PC-3 (cell line): ENCODE results near the gene HMCN1. TPM values are rescaled to one million over a fixed set of nuclear protein-coding genes. Genes with fewer than 3 reads are reported as not detected.

ENCODE experiments used
- ATAC-seq: fragments of 200-7000 bp; cut with Tn5 transposase; 2 replicates; pipeline ENCODE4 v1.9.1; 2020; ENCODE audit warnings: mild to moderate bottlenecking, moderate library complexity
- BruUV-seq: library from RNA; stranded (reverse); fragments of 400-500 nt; replicated peaks from 2 replicates; lab custom pipeline; 2021; lab: Mats Ljungman, UMichigan
- CTCF ChIA-PET: fragments of 300-600 bp; sonication (Branson Sonifier 250); formaldehyde crosslinking; loops from one replicate; lab custom pipeline; 2022; ENCODE audit warnings: antibody characterized with exemption; lab: Charles Lee
- POLR2A ChIA-PET: fragments of 300-600 bp; sonication (Branson Sonifier 250); formaldehyde crosslinking; loops from one replicate; lab custom pipeline; 2022; ENCODE audit warnings: antibody characterized with exemption; ENCODE audit not compliant: unreplicated experiment; lab: Charles Lee
- DNase-seq: peaks from one replicate; pipeline ENCODE4 v3.0.0-alpha.2; 2015
- H2AFZ ChIP-seq: fragments of 300-600 bp; sonication (generic); 2 replicates; pipeline ENCODE4 v1.6.0; 2016; ENCODE audit warnings: antibody characterized with exemption, low read length
- H3F3A ChIP-seq: fragments of 300-600 bp; sonication (generic); one replicate; pipeline ENCODE4 v1.6.0; 2017; ENCODE audit warnings: antibody characterized with exemption, low read length, control low read depth, mild to moderate bottlenecking; ENCODE audit not compliant: unreplicated experiment
- H3K27ac ChIP-seq: fragments of 300-600 bp; sonication (generic); 2 replicates; pipeline ENCODE4 v1.5.1; 2016; ENCODE audit warnings: mild to moderate bottlenecking, low read length
- H3K27me3 ChIP-seq: fragments of 300-600 bp; sonication (generic); 2 replicates; pipeline ENCODE4 v1.6.1; 2016; ENCODE audit warnings: low read length, mixed read lengths
- H3K36me3 ChIP-seq: fragments of 300-600 bp; sonication (generic); 2 replicates; pipeline ENCODE4 v1.6.1; 2016; ENCODE audit warnings: low read depth, mixed run types, low read length, mixed read lengths
- H3K4me1 ChIP-seq: fragments of 300-600 bp; sonication (generic); 2 replicates; pipeline ENCODE4 v1.5.1; 2016; ENCODE audit warnings: low read length; ENCODE audit not compliant: insufficient read depth
- H3K4me2 ChIP-seq: fragments of 300-600 bp; sonication (generic); 2 replicates; pipeline ENCODE4 v1.6.0; 2016; ENCODE audit warnings: low read length
- H3K4me3 ChIP-seq: fragments of 300-600 bp; sonication (generic); 2 replicates; pipeline ENCODE4 v1.5.1; 2016; ENCODE audit warnings: mild to moderate bottlenecking, low read length, mixed read lengths
- H3K79me2 ChIP-seq: fragments of 300-600 bp; sonication (generic); 2 replicates; pipeline ENCODE4 v1.6.1; 2017; ENCODE audit warnings: low read length, mixed read lengths
- H3K9ac ChIP-seq: fragments of 300-600 bp; sonication (generic); 2 replicates; pipeline ENCODE4 v1.6.0; 2016; ENCODE audit warnings: mild to moderate bottlenecking, low read length
- H3K9me2 ChIP-seq: fragments of 300-600 bp; sonication (generic); replicated peaks from 2 replicates; pipeline ENCODE4 v1.6.1; 2016; ENCODE audit warnings: mixed run types, low read length, mixed read lengths
- H3K9me3 ChIP-seq: fragments of 300-600 bp; sonication (generic); 2 replicates; pipeline ENCODE4 v1.6.1; 2016; ENCODE audit warnings: low read length, mixed read lengths
- H4K20me1 ChIP-seq: fragments of 300-600 bp; sonication (generic); 2 replicates; pipeline ENCODE4 v1.6.1; 2016; ENCODE audit warnings: low read length, mixed read lengths
- EZH2 ChIP-seq: fragments of 300-600 bp; sonication (generic); IDR thresholded peaks from one replicate; pipeline ENCODE4 v1.6.1; 2017; ENCODE audit warnings: antibody characterized with exemption, mild to moderate bottlenecking, low read length; ENCODE audit not compliant: unreplicated experiment
- EZH2phosphoT487 ChIP-seq: fragments of 300-600 bp; sonication (generic); IDR thresholded peaks from 2 replicates; pipeline ENCODE4 v1.6.1; 2018; ENCODE audit warnings: mild to moderate bottlenecking, antibody characterized with exemption, low read length, borderline replicate concordance
- intact Hi-C: fragments of 100-400 bp; cut with micrococcal nuclease; formaldehyde crosslinking; loops from 2 replicates; pipeline ENCODE4 v1.9.0; 2023
- total RNA-seq: library from RNA; depleted of rRNA; stranded (reverse); fragments of >200 nt; gene quantifications from 2 replicates; pipeline ENCODE4 v1.2.3, GENCODE V29; 2014
- TF ChIP-seq, protein P1 (sequence below): fragments of 300-600 bp; sonication (generic); conservative IDR thresholded peaks from 2 replicates; pipeline ENCODE4 v1.5.1; 2017; ENCODE audit warnings: antibody characterized with exemption, low read depth, mild to moderate bottlenecking, low read length

HMCN1 gene
- total RNA-seq, 1 experiment from 2014 or later: 0.66 TPM

DNA sequence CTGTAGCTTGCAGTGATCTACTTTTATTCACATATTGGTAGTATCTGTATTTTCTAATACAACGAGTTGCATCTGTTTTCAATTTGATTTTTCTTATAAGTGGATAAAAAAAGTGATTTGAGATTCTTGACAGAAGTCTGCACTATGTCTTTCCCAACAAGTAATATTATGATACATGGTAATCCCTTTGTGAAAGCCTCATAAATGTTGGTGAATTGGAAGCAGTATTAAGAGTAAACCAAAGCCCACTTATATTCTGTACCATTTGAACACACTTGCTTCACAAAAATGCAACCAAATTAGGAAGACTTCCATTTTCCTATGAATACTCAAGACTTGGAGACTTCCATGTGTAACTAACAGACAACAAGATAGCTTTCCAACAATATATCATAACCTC is 172.0 kb downstream of the HMCN1 start:
- H2AFZ ChIP-seq: no peak overlapping the region
- no peak overlapping the region for H3K27ac ChIP-seq
- H3K4me1 ChIP-seq: no peaks in the 10 kb centered on the region
- POLR2A ChIA-PET: no interaction called here
- TF ChIP-seq EZH2phosphoT487 (no peak), EZH2 (no peak)
- TF ChIP-seq, protein P1, sequence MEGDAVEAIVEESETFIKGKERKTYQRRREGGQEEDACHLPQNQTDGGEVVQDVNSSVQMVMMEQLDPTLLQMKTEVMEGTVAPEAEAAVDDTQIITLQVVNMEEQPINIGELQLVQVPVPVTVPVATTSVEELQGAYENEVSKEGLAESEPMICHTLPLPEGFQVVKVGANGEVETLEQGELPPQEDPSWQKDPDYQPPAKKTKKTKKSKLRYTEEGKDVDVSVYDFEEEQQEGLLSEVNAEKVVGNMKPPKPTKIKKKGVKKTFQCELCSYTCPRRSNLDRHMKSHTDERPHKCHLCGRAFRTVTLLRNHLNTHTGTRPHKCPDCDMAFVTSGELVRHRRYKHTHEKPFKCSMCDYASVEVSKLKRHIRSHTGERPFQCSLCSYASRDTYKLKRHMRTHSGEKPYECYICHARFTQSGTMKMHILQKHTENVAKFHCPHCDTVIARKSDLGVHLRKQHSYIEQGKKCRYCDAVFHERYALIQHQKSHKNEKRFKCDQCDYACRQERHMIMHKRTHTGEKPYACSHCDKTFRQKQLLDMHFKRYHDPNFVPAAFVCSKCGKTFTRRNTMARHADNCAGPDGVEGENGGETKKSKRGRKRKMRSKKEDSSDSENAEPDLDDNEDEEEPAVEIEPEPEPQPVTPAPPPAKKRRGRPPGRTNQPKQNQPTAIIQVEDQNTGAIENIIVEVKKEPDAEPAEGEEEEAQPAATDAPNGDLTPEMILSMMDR: no peak
- intact Hi-C loops: no loop called here
- no peak overlapping the region for H3K9ac ChIP-seq
- no peaks in the 10 kb centered on the region for H3K79me2 ChIP-seq
- CTCF ChIA-PET: no interaction called here
- no peaks in the 10 kb centered on the region for H3K9me2 ChIP-seq
- no peaks in the 10 kb centered on the region for H4K20me1 ChIP-seq
- ATAC-seq: no peak
- no peaks in the 10 kb centered on the region for H3K9me3 ChIP-seq
- H3K36me3 ChIP-seq: no peaks in the 10 kb centered on the region
- no peak overlapping the region for H3K4me2 ChIP-seq
- BruUV-seq: no TSS peak
- H3K4me3 ChIP-seq: no peak overlapping the region
- no peak for DNase-seq
- no peaks in the 10 kb centered on the region for H3K27me3 ChIP-seq
- no peaks in the 10 kb centered on the region for H3F3A ChIP-seq

GRCh38 chr1:185907246-185907645 is 173.1 kb downstream of the HMCN1 start:
- Histone ChIP-seq H3K27ac (no peak overlapping the region), H3K36me3 (no peaks in the 10 kb centered on the region), H3K79me2 (no peaks in the 10 kb centered on the region), H3K9me3 (no peaks in the 10 kb centered on the region), H2AFZ (no peak overlapping the region), H3K4me1 (no peaks in the 10 kb centered on the region), H4K20me1 (no peaks in the 10 kb centered on the region), H3K4me3 (no peak overlapping the region), H3K9me2 (no peaks in the 10 kb centered on the region), H3K27me3 (no peaks in the 10 kb centered on the region), H3K4me2 (no peak overlapping the region), H3K9ac (no peak overlapping the region), H3F3A (no peaks in the 10 kb centered on the region)
- no peak for TF ChIP-seq EZH2phosphoT487
- ChIA-PET CTCF (no interaction called here), POLR2A (no interaction called here)
- BruUV-seq: no TSS peak
- ATAC-seq (no peak), DNase-seq (no peak)
- intact Hi-C loops: no loop called here

- Histone ChIP-seq H3K9me2 (no peaks in the 10 kb centered on the region), H3K9me3 (no peaks in the 10 kb centered on the region), H3K79me2 (no peaks in the 10 kb centered on the region), H3K36me3 (no peaks in the 10 kb centered on the region), H3K4me2 (no peak overlapping the region), H3K9ac (no peak overlapping the region), H3K27ac (no peak overlapping the region), H3K4me1 (peaks cover 6% of the 10 kb centered on the region; the same call in 1 of the 2 replicates), H3K4me3 (no peak overlapping the region), H3F3A (no peaks in the 10 kb centered on the region), H4K20me1 (no peaks in the 10 kb centered on the region), H2AFZ (no peak overlapping the region), H3K27me3 (no peaks in the 10 kb centered on the region)
- no TSS peak for BruUV-seq
- ChIA-PET POLR2A (no interaction called here), CTCF (no interaction called here)
- DNase-seq (no peak), ATAC-seq (no peak)
- no peak for TF ChIP-seq EZH2phosphoT487
- no peak for TF ChIP-seq EZH2
- TF ChIP-seq, protein P1: no peak
- intact Hi-C loops: no loop called here
Observed at GRCh38 chr1:185911978-185912377, 177.8 kb downstream of the HMCN1 start.
